ENCODE measurements around the gene DCANP1. TPM values are rescaled to one million over a fixed set of nuclear protein-coding genes. Genes with fewer than 3 reads are reported as not detected.

Gene DCANP1
- total and polyA plus RNA-seq, 2 of the 13 experiments (the other 11 are each of a cell fraction or from before 2014, with no cell fraction given), result not detected

DNA sequence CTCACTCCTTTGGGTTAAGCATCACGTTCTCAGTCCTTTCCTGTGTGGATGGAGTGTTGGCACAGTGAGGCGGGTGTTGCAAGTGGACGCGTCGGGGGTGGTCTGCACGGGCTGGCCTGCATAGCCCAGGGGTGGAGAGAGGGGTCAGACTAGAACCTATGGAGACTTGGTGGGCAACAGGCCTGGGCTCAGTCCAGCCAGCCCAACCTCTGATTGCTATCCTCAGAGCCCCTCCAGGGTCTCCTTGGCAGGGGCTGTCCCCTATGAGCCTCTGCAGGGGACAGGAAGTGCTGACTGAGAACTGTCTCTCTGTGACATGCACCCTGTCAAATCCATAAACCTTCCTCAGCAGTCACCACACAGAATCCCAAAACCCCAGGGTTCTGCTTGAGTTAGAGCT lies 2.3 kb downstream of the DCANP1 start (continued):
- TF ChIP-seq, protein P1, sequence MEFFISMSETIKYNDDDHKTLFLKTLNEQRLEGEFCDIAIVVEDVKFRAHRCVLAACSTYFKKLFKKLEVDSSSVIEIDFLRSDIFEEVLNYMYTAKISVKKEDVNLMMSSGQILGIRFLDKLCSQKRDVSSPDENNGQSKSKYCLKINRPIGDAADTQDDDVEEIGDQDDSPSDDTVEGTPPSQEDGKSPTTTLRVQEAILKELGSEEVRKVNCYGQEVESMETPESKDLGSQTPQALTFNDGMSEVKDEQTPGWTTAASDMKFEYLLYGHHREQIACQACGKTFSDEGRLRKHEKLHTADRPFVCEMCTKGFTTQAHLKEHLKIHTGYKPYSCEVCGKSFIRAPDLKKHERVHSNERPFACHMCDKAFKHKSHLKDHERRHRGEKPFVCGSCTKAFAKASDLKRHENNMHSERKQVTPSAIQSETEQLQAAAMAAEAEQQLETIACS (CRISPR knock-in tag; IDR thresholded peaks at IDR 0.05), result no peak
- TF ChIP-seq MTA1 (CRISPR knock-in tag; IDR thresholded peaks at IDR 0.05; ENCODE audit: borderline replicate concordance) (no peak), ZNF317 (CRISPR knock-in tag; IDR thresholded peaks at IDR 0.05) (no peak), TOE1 (CRISPR knock-in tag; IDR thresholded peaks at IDR 0.05) (no peak)

DNA sequence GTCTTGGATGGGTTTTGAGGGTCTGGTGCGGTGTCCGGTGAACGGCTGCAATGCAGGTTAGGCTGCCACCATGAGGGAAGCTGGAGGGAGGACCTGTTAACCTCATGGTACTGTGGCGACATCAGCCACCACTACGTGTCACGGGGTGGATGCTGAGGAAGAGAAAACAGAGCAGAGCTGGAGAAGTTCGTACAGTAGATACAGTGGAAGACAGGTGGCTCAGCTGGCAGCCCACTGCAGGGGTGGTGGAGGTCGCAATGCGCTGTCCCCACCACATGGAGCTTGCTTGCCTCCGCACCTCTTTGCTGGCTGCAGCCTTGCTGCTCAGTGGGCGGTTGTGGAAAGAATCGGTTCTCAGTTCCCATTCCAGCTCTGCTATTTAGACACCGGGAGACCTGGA lies 2.8 kb downstream of the DCANP1 start:
- CTCF ChIA-PET (ENCODE audit: low intra/inter-chr PET ratio, low total read pairs), result no interaction called here
- Histone ChIP-seq H3K4me2 (ENCODE audit: low read depth, low read length) (no peak overlapping the region), H3K36me3 (replicated peaks in 1 of 2; ENCODE audit: control insufficient read depth in 1 of 2, insufficient read depth in 2 of 2, low read length in 2 of 2) (no peaks in the 10 kb centered on the region), H3K27me3 (ENCODE audit: control insufficient read depth in 1 of 2, insufficient read depth in 2 of 2, low read length in 2 of 2) (peaks cover 6 to 68% of the 10 kb centered on the region in 2 experiments; a peak in 4 of 5 replicates), H4K20me1 (ENCODE audit: insufficient read depth, low read length) (no peaks in the 10 kb centered on the region), H2AFZ (ENCODE audit: low read length) (no peak overlapping the region), H3K4me3 (replicated peaks in 1 of 3; ENCODE audit: insufficient read depth in 1 of 3, low read depth in 2 of 3, low read length in 3 of 3) (no peak overlapping the region), H3K4me1 (ENCODE audit: insufficient read depth, low read length) (no peaks in the 10 kb centered on the region), H3K27ac (ENCODE audit: extremely low read length, insufficient read depth, low read length) (no peak overlapping the region), H3K79me2 (ENCODE audit: insufficient read depth, low read length) (no peaks in the 10 kb centered on the region), H3K9ac (ENCODE audit: insufficient read depth, low read depth, low read length) (no peak overlapping the region), H3K9me3 (ENCODE audit: low read length) (no peaks in the 10 kb centered on the region)
- intact Hi-C loops (cut with micrococcal nuclease; ENCODE audit: unreplicated experiment), result no loop called here
- 64% methylated on average over 13 of the region's 13 CpGs for WGBS (ENCODE audit: low lambda C conversion rate)
- no peak for FAIRE-seq
- no peak for DNase-seq (ENCODE audit: low spot score)
- BruUV-seq (replicated peaks), result no TSS peak
- in situ Hi-C loops (cut with HindIII; ENCODE audit: extremely low pct_ligation_motif_present, low pct_unique_long_range_greater_than_20kb), result no loop called here
- no peak for ATAC-seq
- POLR2A ChIA-PET, result no interaction called here
- TF ChIP-seq BHLHE40 (IDR thresholded peaks at IDR 0.05; ENCODE audit: low read length) (no peak), ELF1 (CRISPR knock-in tag; IDR thresholded peaks at IDR 0.05) (no peak), ZBTB7B (CRISPR knock-in tag; IDR thresholded peaks at IDR 0.05) (no peak), PHF20 (CRISPR knock-in tag; IDR thresholded peaks at IDR 0.05) (no peak), ZNF235 (CRISPR knock-in tag; IDR thresholded peaks at IDR 0.05; ENCODE audit: borderline replicate concordance) (no peak), TCF7L2 (IDR thresholded peaks at IDR 0.05; ENCODE audit: low read depth, low read length) (no peak), TARDBP (CRISPR knock-in tag; IDR thresholded peaks at IDR 0.05) (no peak)
- TF ChIP-seq, protein P2, sequence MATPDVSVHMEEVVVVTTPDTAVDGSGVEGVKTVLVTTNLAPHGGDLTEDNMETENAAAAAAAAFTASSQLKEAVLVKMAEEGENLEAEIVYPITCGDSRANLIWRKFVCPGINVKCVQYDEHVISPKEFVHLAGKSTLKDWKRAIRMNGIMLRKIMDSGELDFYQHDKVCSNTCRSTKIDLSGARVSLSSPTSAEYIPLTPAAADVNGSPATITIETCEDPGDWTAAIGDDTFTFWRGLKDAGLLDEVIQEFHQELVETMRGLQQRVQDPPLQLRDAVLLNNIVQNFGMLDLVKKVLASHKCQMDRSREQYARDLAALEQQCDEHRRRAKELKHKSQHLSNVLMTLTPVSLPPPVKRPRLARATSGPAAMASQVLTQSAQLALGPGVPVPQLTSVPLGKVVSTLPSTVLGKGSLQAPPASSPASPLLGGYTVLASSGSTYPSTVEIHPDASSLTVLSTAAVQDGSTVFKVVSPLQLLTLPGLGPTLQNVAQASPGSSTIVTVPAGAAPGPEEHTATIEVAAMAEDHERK (CRISPR knock-in tag; IDR thresholded peaks at IDR 0.05; ENCODE audit: low read depth), result no peak
- TF ChIP-seq, protein P3, sequence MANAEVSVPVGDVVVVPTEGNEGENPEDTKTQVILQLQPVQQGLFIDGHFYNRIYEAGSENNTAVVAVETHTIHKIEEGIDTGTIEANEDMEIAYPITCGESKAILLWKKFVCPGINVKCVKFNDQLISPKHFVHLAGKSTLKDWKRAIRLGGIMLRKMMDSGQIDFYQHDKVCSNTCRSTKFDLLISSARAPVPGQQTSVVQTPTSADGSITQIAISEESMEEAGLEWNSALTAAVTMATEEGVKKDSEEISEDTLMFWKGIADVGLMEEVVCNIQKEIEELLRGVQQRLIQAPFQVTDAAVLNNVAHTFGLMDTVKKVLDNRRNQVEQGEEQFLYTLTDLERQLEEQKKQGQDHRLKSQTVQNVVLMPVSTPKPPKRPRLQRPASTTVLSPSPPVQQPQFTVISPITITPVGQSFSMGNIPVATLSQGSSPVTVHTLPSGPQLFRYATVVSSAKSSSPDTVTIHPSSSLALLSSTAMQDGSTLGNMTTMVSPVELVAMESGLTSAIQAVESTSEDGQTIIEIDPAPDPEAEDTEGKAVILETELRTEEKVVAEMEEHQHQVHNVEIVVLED (CRISPR knock-in tag; IDR thresholded peaks at IDR 0.05; ENCODE audit: borderline replicate concordance), result no peak
- TF ChIP-seq, protein P4, sequence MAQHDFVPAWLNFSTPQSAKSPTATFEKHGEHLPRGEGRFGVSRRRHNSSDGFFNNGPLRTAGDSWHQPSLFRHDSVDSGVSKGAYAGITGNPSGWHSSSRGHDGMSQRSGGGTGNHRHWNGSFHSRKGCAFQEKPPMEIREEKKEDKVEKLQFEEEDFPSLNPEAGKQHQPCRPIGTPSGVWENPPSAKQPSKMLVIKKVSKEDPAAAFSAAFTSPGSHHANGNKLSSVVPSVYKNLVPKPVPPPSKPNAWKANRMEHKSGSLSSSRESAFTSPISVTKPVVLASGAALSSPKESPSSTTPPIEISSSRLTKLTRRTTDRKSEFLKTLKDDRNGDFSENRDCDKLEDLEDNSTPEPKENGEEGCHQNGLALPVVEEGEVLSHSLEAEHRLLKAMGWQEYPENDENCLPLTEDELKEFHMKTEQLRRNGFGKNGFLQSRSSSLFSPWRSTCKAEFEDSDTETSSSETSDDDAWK (CRISPR knock-in tag; IDR thresholded peaks at IDR 0.05), result no peak
- TF ChIP-seq, protein P5, sequence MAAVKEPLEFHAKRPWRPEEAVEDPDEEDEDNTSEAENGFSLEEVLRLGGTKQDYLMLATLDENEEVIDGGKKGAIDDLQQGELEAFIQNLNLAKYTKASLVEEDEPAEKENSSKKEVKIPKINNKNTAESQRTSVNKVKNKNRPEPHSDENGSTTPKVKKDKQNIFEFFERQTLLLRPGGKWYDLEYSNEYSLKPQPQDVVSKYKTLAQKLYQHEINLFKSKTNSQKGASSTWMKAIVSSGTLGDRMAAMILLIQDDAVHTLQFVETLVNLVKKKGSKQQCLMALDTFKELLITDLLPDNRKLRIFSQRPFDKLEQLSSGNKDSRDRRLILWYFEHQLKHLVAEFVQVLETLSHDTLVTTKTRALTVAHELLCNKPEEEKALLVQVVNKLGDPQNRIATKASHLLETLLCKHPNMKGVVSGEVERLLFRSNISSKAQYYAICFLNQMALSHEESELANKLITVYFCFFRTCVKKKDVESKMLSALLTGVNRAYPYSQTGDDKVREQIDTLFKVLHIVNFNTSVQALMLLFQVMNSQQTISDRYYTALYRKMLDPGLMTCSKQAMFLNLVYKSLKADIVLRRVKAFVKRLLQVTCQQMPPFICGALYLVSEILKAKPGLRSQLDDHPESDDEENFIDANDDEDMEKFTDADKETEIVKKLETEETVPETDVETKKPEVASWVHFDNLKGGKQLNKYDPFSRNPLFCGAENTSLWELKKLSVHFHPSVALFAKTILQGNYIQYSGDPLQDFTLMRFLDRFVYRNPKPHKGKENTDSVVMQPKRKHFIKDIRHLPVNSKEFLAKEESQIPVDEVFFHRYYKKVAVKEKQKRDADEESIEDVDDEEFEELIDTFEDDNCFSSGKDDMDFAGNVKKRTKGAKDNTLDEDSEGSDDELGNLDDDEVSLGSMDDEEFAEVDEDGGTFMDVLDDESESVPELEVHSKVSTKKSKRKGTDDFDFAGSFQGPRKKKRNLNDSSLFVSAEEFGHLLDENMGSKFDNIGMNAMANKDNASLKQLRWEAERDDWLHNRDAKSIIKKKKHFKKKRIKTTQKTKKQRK (IDR thresholded peaks at IDR 0.05; ENCODE audit: low read length), result no peak

Measured in HepG2 (cell line).